HG02642 (cell line): ENCODE measurements around the gene DIPK1B.
"Not testable (repeated sequence)": the region's sequence is repeated elsewhere in the genome, so short reads cannot be mapped to it uniquely, and the experiment has no call there.

Source experiments
- ATAC-seq: cut with Tn5 transposase; IDR thresholded peaks from one replicate; pipeline ENCODE4 v1.9.1; 2021; ENCODE audit warnings: mild to moderate bottlenecking; ENCODE audit not compliant: unreplicated experiment, poor library complexity

Gene DIPK1B

GRCh38 chr9:136762221-136762691 is 49.9 kb downstream of the DIPK1B start:
- no peak for ATAC-seq

DNA sequence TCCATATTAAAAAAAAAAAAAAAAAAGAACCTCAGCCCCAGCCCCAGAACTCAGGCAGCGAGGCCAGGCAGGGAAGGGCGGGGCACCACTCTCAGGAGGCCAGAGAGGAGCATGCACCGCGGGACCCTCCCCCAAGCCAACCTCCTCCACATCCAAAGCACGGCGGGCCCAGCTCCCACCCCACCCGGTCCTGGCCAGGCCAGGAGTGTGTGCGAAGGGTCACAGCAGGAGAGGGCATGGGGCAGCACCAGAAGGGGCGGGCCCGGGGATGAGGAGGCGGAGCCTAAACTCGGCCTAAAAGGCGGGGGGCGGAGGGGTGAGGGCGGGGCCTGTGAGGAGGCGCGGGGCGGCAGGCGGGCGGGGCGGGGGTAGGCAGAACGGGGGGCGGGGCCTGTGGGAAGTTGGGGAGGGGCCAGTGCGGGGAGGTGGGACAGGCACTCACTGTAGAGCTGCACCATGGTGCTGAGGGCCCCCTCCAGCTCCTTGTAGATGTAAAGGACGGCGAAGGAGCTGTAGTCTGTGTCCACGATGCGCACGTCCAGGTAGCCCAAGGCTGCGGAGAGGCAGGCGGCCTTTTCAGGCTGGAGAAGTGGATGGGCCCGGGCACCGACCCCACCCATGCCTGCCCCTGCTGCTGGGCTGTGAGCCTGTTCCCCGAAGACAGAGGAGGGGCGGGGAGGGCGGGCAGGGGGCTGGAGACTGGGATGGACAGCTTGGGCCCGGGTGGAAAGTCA is 50.7 kb downstream of the DIPK1B start:
- no peak for ATAC-seq

GRCh38 chr9:136763649-136764035 is 51.3 kb downstream of the DIPK1B start:
- ATAC-seq, result no peak

DNA sequence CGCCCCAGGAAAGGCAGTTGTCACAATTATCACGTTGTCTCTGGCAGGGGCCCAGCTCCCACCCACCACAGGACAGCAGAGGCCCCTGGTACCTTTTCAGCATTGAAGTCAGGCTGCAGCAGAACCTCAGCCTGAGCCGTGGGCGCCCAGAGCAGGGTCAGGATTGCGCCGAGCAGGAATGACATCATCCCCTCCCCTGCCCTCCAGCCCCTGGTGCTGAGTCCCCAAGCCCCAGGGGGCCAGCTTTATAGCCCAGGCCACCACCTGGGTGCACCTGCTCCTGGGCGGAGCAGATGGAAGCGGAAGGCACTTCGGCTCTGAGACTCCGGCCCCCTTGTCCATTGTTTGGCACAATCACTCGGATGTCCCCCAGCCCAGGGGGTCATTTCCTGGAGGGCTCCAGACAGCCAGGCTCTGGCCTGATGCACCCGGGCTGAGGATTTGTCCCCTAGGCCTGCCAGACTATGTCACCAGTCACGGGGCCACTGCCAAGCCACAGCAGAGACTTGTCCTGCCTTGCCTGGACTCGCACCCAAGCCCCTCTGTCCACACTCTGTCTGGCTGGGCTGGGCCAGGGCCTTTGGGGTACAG is 52.0 kb downstream of the DIPK1B start, which contains the start of gene LCN15:
LCN15 (minus strand) TSS at position 218 of the 591 bp plus-strand sequence; CDS start at position 188, 30 bp downstream.
- ATAC-seq, result no peak

- no peak for ATAC-seq
Observed at GRCh38 chr9:136765041-136765440, 52.7 kb downstream of the DIPK1B start.

DNA sequence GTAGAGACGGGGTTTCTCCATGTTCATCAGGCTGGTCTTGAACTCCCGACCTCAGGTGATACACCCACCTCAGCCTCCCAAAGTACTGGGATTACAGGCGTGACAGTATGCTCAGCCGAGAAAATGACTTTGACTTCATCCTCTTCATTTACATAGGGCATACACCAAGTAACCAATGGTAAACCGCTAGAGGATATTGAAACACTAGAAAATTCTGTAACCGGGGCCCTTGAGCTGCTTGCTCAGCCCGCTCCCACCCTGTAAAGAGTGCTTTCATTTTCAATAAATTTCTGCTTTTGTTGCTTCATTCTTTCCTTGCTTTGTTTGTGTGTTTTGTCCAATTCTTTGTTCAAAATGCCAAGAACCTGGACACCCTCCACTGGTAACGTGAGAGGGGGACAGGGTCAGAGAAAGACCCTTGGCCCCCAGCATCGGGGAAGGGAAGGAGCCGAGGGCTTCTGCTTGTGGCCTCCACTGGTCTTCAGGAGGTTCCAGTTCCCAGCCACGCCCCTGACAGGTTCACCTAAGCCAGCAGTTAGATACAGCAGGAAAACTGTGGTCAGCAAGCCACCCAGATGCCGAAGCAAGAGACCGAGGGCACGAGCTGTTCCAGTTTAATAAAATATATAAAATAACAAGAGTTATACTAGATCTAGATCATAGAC is 53.5 kb downstream of the DIPK1B start:
- not testable (repeated sequence) for ATAC-seq

- ATAC-seq, result not testable (repeated sequence)
Observed at GRCh38 chr9:136766410-136767120, 54.2 kb downstream of the DIPK1B start.

DNA sequence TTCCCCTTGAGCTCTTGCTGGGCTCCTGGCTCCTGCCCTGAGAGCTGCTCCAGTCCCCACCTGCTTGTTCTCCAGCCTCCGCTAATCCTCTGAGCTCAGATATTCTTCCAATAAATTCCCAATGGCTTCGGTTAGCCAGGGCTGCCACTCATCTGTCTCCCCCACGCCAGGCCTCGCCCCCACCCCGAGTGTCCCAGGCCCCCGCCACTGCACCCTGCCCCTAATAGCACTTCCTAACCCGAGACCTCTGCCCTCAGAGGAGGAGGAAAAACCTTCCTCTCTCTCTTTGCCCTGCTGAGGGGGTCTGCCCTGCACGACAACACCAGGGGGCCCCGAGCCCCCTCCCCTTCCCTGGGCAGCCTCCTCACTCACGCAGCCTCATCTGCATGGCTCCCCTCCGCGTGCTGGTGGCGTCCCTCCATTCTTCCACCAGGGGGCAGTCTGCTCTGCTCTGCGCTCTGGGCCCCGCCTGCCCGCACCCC is 57.4 kb downstream of the DIPK1B start:
- ATAC-seq, result no peak

GRCh38 chr9:136771907-136772415 is 59.6 kb downstream of the DIPK1B start:
- ATAC-seq, result no peak

DNA sequence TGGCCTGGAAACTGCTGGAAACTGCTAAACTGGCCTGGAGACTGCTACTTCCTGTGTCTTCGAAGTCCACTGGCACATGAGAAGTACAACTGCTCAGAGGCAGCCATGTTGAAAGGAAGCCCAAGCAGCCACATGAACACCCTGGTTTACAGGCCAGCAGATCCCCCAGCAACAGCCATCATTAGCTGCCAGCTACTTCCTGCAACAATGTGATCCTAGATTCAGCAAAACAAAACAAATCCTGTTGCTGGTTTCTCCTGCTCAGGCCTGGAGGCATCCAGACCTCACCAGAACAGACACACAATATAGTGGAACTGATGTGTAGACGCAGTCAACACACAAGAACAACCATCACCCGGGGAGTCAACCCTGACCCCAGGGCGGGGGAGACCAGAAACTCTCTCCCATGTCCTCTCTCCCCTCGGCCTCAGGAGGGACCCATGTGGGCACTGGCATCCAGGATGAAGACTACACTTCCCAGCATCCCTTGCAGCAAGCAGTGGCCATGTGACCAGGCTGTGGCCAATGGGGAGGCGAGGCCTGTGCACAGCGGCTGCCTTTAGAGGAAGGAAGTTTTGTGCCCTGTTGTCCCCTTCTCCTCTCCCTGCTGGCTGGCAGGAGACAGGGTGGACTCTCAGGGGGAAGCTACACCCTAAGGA is 61.1 kb downstream of the DIPK1B start:
- ATAC-seq, result no peak
